SJSA1 (cell line): ENCODE measurements around the gene SETSIP. TPM values are rescaled to one million over a fixed set of nuclear protein-coding genes. Genes with fewer than 3 reads are reported as not detected.

Experiments used
- DNase-seq, 2 experiments: peaks; one replicate each; pipeline ENCODE4 v3.0.0-alpha.2; 2015 to 2020; ENCODE audit warnings: low spot score in 2 of 2, low read depth in 1 of 2
- H3K27ac ChIP-seq: fragments of 250-450 bp; sonication (Bioruptor Pico); 2 replicates; pipeline ENCODE4 v1.5.1; 2020; ENCODE audit warnings: mild to moderate bottlenecking, moderate library complexity
- H3K27me3 ChIP-seq: fragments of 250-450 bp; sonication (Bioruptor Pico); replicated peaks from 2 replicates; pipeline ENCODE4 v1.5.1; 2020; ENCODE audit warnings: mild to moderate bottlenecking, moderate library complexity
- H3K36me3 ChIP-seq: fragments of 250-450 bp; sonication (Bioruptor Pico); 2 replicates; pipeline ENCODE4 v1.5.1; 2020; ENCODE audit warnings: mild to moderate bottlenecking
- H3K4me1 ChIP-seq: fragments of 250-450 bp; sonication (Bioruptor Pico); replicated peaks from 2 replicates; pipeline ENCODE4 v1.6.1; 2021; ENCODE audit warnings: mild to moderate bottlenecking
- H3K4me3 ChIP-seq: fragments of 250-450 bp; sonication (Bioruptor Pico); 2 replicates; pipeline ENCODE4 v1.5.1; 2020; ENCODE audit warnings: mild to moderate bottlenecking
- H3K9me3 ChIP-seq: fragments of 250-450 bp; sonication (Bioruptor Pico); replicated peaks from 2 replicates; pipeline ENCODE4 v1.5.1; 2020; ENCODE audit warnings: mild to moderate bottlenecking
- total RNA-seq: library from RNA; depleted of rRNA; stranded (reverse); fragments of >200 nt; shearing (Covaris generic); gene quantifications from 2 replicates; pipeline ENCODE4 v1.2.3, GENCODE V29; 2014; rRNA removed

SETSIP gene, protein sequence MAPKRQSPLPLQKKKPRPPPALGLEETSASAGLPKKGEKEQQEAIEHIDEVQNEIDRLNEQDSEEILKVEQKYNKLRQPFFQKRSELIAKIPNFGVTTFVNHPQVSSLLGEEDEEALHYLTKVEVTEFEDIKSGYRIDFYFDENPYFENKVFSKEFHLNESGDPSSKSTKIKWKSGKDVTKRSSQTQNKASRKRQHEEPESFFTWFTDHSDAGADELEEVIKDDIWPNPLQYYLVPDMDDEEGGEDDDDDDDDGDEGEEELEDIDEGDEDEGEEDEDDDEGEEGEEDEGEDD
- total RNA-seq, result not detected in 2 replicates

DNA sequence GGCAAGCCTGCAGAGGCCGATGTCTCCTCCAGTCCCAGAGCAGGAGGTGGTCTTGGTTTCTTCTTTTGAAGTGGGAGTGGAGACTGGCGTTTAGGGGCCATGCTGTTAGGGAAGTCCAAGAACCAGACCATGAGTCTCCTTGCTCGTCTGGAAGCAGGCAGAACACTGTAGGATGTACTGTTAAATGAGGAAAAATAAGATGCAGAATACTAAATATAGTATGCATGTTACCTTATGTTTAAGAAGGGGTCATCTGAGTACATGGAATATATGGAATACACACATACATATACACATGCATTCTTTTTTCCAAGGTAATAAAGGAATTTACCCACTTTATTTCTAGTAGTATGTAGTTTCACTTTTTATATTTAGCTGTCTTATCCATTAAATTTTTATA is at the start of gene SETSIP:
SETSIP (minus strand) TSS at position 101 of the 400 bp plus-strand sequence; CDS start at position 101, 0 bp downstream.
- no peaks in the 10 kb centered on the region for H3K27me3 ChIP-seq
- no peaks in the 10 kb centered on the region for H3K4me1 ChIP-seq

DNA sequence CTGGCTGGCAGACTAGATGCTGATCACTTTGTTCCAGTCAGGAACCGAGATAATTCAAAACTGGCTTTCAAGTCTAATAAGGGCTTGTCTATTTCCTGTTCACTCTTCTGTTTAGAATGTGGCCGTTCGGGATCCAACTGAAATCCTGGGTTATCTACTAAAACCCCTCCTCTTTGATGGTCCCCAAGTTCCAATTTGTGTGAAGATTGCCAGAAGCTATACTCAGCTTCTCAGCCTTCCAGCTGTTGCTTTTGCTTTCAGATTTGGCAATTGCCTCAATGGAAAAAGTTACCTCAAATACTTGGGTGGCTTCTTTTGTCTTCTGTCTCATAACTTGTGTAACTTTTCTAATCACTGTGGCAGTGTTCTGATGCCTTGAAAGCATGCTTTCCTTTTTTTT is 48.7 kb upstream of the SETSIP start:
- DNase-seq, result no peak
- Histone ChIP-seq H3K27ac (no peak overlapping the region), H3K9me3 (no peaks in the 10 kb centered on the region), H3K36me3 (no peaks in the 10 kb centered on the region), H3K4me1 (no peaks in the 10 kb centered on the region), H3K27me3 (no peaks in the 10 kb centered on the region), H3K4me3 (no peak overlapping the region)

More for the DNA sequence above, at the start of gene SETSIP:
- Histone ChIP-seq H3K4me3 (no peak within 1 kb of the TSS), H3K27ac (no peak within 1 kb of the TSS), H3K9me3 (no peaks in the 10 kb centered on the region), H3K36me3 (no peaks in the 10 kb centered on the region)
- no peak for DNase-seq

GRCh38 chr1:92118826-92119225 is 43.6 kb upstream of the SETSIP start:
- no peak for DNase-seq
- H3K27ac ChIP-seq, result no peak overlapping the region
- H3K4me3 ChIP-seq, result no peak overlapping the region

DNA sequence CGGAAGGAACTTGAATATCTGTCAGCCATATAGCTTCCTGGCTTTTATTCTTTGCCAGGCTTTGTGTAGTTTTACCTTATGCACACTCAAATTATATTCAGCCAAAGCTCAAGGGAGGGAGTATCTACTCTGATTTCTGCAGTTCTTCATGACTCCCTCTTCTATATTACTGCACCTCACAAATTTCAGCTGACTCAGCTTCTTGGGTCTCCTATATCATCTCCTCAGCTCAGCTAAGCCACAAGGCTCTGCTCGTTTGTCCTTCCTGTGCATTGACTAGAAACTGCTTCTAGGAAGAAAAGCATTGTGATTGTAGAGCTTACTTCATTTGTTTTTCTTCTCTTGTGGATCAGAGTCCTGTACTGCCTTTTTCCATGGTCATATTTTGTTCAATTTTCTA is 42.3 kb upstream of the SETSIP start:
- no peaks in the 10 kb centered on the region for H3K4me1 ChIP-seq
- H3K9me3 ChIP-seq, result no peaks in the 10 kb centered on the region
- no peak for DNase-seq
- no peak overlapping the region for H3K27ac ChIP-seq
- H3K36me3 ChIP-seq, result no peaks in the 10 kb centered on the region
- no peaks in the 10 kb centered on the region for H3K27me3 ChIP-seq
- no peak overlapping the region for H3K4me3 ChIP-seq

More at GRCh38 chr1:92118826-92119225, 43.6 kb upstream of the SETSIP start:
- Histone ChIP-seq H3K36me3 (no peaks in the 10 kb centered on the region), H3K27me3 (no peaks in the 10 kb centered on the region), H3K4me1 (no peaks in the 10 kb centered on the region), H3K9me3 (no peaks in the 10 kb centered on the region)

DNA sequence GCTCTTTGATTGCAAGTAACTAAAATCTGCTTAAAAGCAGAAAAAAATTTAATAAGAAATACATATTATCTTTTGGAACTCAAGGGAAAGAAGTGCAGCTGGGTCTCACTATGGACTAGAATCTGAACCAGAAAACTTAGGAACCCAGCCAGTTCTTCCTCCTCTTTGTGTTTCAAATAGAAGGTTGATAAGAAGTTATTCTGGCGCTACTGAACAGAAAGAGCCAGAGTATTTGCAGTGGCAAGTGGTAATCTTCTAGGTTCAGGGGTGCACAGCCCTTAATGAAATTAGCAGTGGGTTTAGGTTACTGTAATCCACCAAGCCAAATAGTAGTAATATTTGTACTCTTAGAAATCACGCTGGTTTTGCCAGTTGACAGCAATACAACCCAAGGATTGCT is 33.4 kb upstream of the SETSIP start:
- no peak overlapping the region for H3K4me3 ChIP-seq
- no peak overlapping the region for H3K27ac ChIP-seq
- H3K36me3 ChIP-seq, result no peaks in the 10 kb centered on the region
- H3K27me3 ChIP-seq, result no peaks in the 10 kb centered on the region
- no peaks in the 10 kb centered on the region for H3K9me3 ChIP-seq
- no peak for DNase-seq
- no peaks in the 10 kb centered on the region for H3K4me1 ChIP-seq

GRCh38 chr1:92105546-92106081 is 30.4 kb upstream of the SETSIP start:
- Histone ChIP-seq H3K4me3 (no peak overlapping the region), H3K36me3 (no peaks in the 10 kb centered on the region), H3K4me1 (no peaks in the 10 kb centered on the region), H3K9me3 (no peaks in the 10 kb centered on the region), H3K27ac (no peak overlapping the region), H3K27me3 (no peaks in the 10 kb centered on the region)
- DNase-seq, result no peak

DNA sequence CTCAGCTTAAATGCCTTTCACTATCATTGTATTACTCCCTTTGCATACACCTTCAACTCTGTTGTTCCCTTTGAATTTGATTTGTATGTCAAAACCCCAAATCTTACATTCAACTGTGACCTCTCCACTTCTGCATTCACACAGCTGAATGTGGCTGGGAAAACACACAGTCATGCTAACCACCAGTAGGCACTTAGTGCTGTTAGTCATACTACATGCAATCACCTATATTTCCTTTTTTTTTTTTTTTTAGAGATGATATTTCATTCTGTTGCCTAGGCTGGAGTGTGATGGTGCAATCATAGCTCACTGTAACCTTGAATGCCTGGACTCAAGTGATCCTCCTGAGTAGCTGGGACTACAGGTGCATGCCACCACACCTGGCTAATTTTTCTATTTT is 21.1 kb upstream of the SETSIP start:
- Histone ChIP-seq H3K36me3 (no peaks in the 10 kb centered on the region), H3K27me3 (no peaks in the 10 kb centered on the region), H3K9me3 (no peaks in the 10 kb centered on the region), H3K4me1 (no peaks in the 10 kb centered on the region), H3K27ac (no peak overlapping the region), H3K4me3 (no peak overlapping the region)
- DNase-seq, result no peak

DNA sequence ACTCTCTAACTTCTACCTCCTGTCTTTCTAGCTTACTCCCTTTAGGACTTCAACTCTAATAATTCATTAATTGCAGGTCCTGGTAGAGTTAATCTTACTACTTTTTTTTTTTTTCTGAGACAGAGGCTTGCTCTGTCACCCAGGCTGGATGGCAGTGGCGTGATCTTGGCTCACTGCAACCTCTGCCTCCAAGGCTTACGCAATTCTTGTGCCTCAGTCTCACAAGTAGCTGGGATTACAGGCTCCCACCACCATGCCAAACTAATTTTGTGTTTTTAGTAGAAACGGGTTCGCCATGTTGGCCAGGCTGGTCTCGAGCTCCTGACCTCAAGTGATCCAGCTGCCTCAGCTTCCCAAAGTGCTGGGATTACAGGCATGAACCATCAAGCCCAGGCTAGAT is 20.7 kb upstream of the SETSIP start:
- Histone ChIP-seq H3K27me3 (no peaks in the 10 kb centered on the region), H3K36me3 (no peaks in the 10 kb centered on the region), H3K27ac (no peak overlapping the region), H3K4me1 (no peaks in the 10 kb centered on the region), H3K9me3 (no peaks in the 10 kb centered on the region), H3K4me3 (no peak overlapping the region)
- DNase-seq, result no peak

DNA sequence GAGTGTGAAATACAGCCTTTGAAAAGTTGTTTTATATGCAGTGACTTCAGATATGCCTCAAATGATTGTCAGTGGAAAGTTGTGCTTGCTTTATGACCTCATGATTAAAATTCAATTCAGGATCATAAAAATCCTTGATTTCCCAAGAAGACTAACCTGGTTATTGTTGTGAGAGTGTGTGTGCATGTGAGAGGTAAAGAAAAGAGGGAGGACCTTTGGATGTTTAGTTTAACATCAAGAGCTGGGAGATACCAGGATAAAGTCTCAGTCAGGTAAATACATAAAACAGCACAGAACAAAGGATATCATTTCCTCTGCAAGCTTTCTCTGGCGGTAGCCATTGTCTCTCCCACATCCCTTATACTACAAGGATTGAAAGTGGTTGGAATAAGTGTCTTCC is 19.4 kb upstream of the SETSIP start:
- H3K4me3 ChIP-seq, result no peak overlapping the region
- no peaks in the 10 kb centered on the region for H3K27me3 ChIP-seq
- H3K4me1 ChIP-seq, result no peaks in the 10 kb centered on the region
- H3K36me3 ChIP-seq, result no peaks in the 10 kb centered on the region
- no peak for DNase-seq
- H3K9me3 ChIP-seq, result no peaks in the 10 kb centered on the region
- no peak overlapping the region for H3K27ac ChIP-seq

DNA sequence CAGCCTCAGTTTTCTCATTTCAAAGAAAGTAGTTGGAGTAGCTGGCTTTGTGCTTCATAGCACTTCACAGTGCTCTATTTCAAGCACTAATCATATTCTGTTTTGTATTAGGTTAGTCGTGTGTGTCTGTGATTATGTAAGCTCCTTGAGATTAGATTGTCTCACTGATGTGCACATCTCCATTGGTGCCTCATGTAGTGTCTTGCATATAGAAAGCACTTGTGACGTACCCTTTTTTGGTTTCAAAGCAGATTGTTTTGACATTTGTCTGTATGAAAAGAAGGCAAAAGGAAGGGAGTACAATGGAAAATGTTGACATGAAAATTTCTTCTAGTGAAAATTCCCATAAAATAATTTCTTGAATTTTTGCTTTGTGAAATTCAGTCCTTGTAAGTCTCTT is 18.9 kb upstream of the SETSIP start:
- H3K9me3 ChIP-seq, result no peaks in the 10 kb centered on the region

DNA sequence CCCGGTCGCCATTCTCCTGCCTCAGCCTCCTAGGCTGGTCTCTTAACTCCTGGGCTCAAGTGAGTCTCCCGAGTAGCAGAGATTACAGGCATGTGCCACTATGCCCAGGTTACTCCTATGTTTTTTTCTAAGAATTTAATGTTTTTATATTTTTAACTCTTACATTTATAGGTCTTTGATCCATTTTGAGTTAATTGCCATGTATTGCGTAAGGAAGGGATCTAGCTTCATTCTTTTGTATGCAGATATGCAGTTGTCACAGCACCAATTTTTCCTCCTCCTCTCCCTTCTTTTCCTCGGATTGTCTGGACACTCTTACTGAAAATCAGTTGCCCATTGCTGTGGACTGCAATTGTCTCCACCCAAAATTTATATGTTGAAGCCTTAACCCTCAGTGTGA is 16.4 kb upstream of the SETSIP start:
- no peak for DNase-seq
- Histone ChIP-seq H3K27me3 (no peaks in the 10 kb centered on the region), H3K27ac (no peak overlapping the region), H3K4me3 (no peak overlapping the region), H3K9me3 (no peaks in the 10 kb centered on the region), H3K36me3 (no peaks in the 10 kb centered on the region), H3K4me1 (no peaks in the 10 kb centered on the region)

More for the DNA sequence above, 18.9 kb upstream of the SETSIP start:
- H3K4me3 ChIP-seq, result no peak overlapping the region
- H3K27me3 ChIP-seq, result no peaks in the 10 kb centered on the region
- no peak for DNase-seq
- no peaks in the 10 kb centered on the region for H3K4me1 ChIP-seq
- H3K36me3 ChIP-seq, result no peaks in the 10 kb centered on the region
- no peak overlapping the region for H3K27ac ChIP-seq

DNA sequence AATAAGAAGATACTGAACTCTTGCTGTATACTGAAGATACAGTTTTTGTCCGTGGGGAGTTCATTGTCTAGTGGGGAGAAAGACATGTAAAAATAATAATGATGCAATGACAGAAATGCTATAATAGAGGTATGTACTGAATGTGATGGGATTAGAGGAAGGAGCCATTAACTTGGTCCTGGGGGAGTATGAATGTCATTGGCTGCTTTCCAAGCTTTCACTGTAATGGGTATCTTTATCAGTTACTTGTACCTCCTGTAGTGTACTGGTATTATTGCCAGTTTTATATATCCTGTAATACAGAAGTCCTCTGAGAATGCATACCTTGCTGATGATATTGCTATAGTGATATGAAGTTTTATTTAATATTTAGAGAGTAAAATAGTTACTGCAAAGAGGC is 12.3 kb upstream of the SETSIP start:
- H3K27ac ChIP-seq, result no peak overlapping the region

DNA sequence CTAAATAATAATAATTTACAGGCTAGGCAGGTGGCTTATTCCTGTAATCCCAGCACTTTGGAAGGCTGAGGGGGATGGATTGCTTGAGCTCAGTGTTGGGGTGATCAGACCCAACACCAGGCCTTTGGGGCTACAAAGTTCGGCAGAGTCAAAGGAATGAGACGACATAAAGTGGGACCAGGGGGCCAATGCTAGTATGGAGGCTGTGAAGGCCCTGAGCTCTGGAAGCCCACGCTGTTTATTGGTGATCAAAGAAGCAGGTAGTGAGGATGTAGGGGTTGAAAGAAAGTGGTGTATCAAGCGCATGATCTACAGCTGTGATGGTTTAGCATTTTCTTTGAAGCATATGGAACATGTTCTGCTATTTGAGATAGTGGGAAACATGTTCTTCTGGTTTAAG is 10.5 kb upstream of the SETSIP start:
- H3K9me3 ChIP-seq, result peaks cover 14% of the 10 kb centered on the region; the same call in 1 of the 2 replicates
- no peaks in the 10 kb centered on the region for H3K27me3 ChIP-seq
- H3K4me1 ChIP-seq, result no peaks in the 10 kb centered on the region
- no peak overlapping the region for H3K4me3 ChIP-seq
- H3K27ac ChIP-seq, result no peak overlapping the region
- DNase-seq, result no peak
- no peaks in the 10 kb centered on the region for H3K36me3 ChIP-seq

More for the DNA sequence above, 12.3 kb upstream of the SETSIP start:
- H3K4me1 ChIP-seq, result no peaks in the 10 kb centered on the region
- H3K4me3 ChIP-seq, result no peak overlapping the region
- H3K36me3 ChIP-seq, result no peaks in the 10 kb centered on the region
- no peaks in the 10 kb centered on the region for H3K27me3 ChIP-seq
- DNase-seq, result no peak
- H3K9me3 ChIP-seq, result peaks cover 14% of the 10 kb centered on the region; the same call in 1 of the 2 replicates

DNA sequence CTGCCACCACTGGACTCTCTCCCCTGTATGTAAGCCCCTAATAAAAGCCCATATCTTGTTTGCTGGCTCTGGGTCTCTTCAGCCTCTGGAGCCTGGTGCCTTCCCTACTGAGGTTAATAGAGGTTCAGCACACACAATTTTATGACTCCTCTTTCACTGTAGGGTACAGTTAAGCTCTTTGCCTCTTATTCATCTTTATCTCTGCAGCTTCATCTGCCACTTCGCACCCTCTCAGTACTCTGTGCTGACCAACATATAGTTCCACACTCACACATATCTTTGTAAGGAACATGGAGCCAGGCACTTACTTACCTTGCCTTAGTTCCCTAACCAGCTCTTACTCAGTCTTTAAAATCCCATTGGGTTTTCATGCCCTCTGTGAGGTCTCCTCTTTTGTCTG is 9.4 kb upstream of the SETSIP start:
- Histone ChIP-seq H3K27ac (no peak overlapping the region), H3K4me3 (no peak overlapping the region), H3K4me1 (no peaks in the 10 kb centered on the region), H3K27me3 (no peaks in the 10 kb centered on the region), H3K9me3 (peaks cover 14% of the 10 kb centered on the region; the same call in 1 of the 2 replicates), H3K36me3 (no peaks in the 10 kb centered on the region)
- no peak for DNase-seq
